ENCODE measurements around the gene TSPAN19. TPM values are rescaled to one million over a fixed set of nuclear protein-coding genes. Genes with fewer than 3 reads are reported as not detected.

TSPAN19 gene
- polyA plus RNA-seq, 3 donors, result 0.59 to 1.0 (median 0.78) TPM

GRCh38 chr12:85002778-85003296, 33.2 kb downstream of the TSPAN19 start:
- no peak for DNase-seq (ENCODE audit: low read depth in 3 of 3, low spot score in 2 of 3)

- no peak for DNase-seq (ENCODE audit: low read depth in 3 of 3, low spot score in 2 of 3)
Observed at GRCh38 chr12:85000729-85001128, 35.3 kb downstream of the TSPAN19 start.

GRCh38 chr12:84998341-84998740, 37.7 kb downstream of the TSPAN19 start:
- no peak for DNase-seq (ENCODE audit: low read depth in 3 of 3, low spot score in 2 of 3)

- no peak for DNase-seq (ENCODE audit: low read depth in 3 of 3, low spot score in 2 of 3)
Observed at GRCh38 chr12:84996759-84997158, 39.3 kb downstream of the TSPAN19 start.

GRCh38 chr12:84995641-84996040, 40.4 kb downstream of the TSPAN19 start:
- DNase-seq (ENCODE audit: low read depth in 3 of 3, low spot score in 2 of 3), result no peak

- DNase-seq (ENCODE audit: low read depth in 3 of 3, low spot score in 2 of 3), result no peak
Observed at GRCh38 chr12:84994426-84994825, 41.7 kb downstream of the TSPAN19 start.

- DNase-seq (ENCODE audit: low read depth in 3 of 3, low spot score in 2 of 3), result no peak
Observed at GRCh38 chr12:84986586-84986985, 49.5 kb downstream of the TSPAN19 start.

GRCh38 chr12:84986117-84986516, 50.0 kb downstream of the TSPAN19 start:
- DNase-seq (ENCODE audit: low read depth in 3 of 3, low spot score in 2 of 3), result no peak

- no peak for DNase-seq (ENCODE audit: low read depth in 3 of 3, low spot score in 2 of 3)
Observed at GRCh38 chr12:84983289-84983688, 52.8 kb downstream of the TSPAN19 start.

- DNase-seq (ENCODE audit: low read depth in 3 of 3, low spot score in 2 of 3), result no peak
Observed at GRCh38 chr12:84982888-84983287, 53.2 kb downstream of the TSPAN19 start.

GRCh38 chr12:84978921-84979320, 57.2 kb downstream of the TSPAN19 start:
- DNase-seq (ENCODE audit: low read depth in 3 of 3, low spot score in 2 of 3), result no peak

GRCh38 chr12:84976133-84976532, 59.9 kb downstream of the TSPAN19 start:
- DNase-seq (ENCODE audit: low read depth in 3 of 3, low spot score in 2 of 3), result no peak

GRCh38 chr12:84974155-84974815, 61.8 kb downstream of the TSPAN19 start:
- no peak for DNase-seq (ENCODE audit: low read depth in 3 of 3, low spot score in 2 of 3)

GRCh38 chr12:84973026-84973425, 63.1 kb downstream of the TSPAN19 start:
- no peak for DNase-seq (ENCODE audit: low read depth in 3 of 3, low spot score in 2 of 3)

- no peak for DNase-seq (ENCODE audit: low read depth in 3 of 3, low spot score in 2 of 3)
Observed at GRCh38 chr12:84969226-84969625, 66.9 kb downstream of the TSPAN19 start.

Other genes starting within 250 kb of the TSPAN19 start
- gene SLC6A15, start 123.5 kb downstream of the TSPAN19 start, polyA plus RNA-seq (ENCODE audit: insufficient read length in 3 of 3), result under 1 TPM; 0.60 to 0.74 (median 0.68) TPM
- 10 to 100 TPM; 37.3 to 48.9 (median 38.7) TPM for gene LRRIQ1, start 74 bp upstream of the TSPAN19 start, polyA plus RNA-seq (ENCODE audit: insufficient read length in 3 of 3)
- gene ALX1, start 243.9 kb upstream of the TSPAN19 start, polyA plus RNA-seq (ENCODE audit: insufficient read length in 3 of 3), result 10 to 100 TPM; 33.4 to 53.7 (median 35.3) TPM

Measured in right renal cortex interstitium (tissue), 3 donors.